ENCODE results near the gene RUNX3.
"Not testable (repeated sequence)": the region's sequence is repeated elsewhere in the genome, so short reads cannot be mapped to it uniquely, and the experiment has no call there.

Gene RUNX3

DNA sequence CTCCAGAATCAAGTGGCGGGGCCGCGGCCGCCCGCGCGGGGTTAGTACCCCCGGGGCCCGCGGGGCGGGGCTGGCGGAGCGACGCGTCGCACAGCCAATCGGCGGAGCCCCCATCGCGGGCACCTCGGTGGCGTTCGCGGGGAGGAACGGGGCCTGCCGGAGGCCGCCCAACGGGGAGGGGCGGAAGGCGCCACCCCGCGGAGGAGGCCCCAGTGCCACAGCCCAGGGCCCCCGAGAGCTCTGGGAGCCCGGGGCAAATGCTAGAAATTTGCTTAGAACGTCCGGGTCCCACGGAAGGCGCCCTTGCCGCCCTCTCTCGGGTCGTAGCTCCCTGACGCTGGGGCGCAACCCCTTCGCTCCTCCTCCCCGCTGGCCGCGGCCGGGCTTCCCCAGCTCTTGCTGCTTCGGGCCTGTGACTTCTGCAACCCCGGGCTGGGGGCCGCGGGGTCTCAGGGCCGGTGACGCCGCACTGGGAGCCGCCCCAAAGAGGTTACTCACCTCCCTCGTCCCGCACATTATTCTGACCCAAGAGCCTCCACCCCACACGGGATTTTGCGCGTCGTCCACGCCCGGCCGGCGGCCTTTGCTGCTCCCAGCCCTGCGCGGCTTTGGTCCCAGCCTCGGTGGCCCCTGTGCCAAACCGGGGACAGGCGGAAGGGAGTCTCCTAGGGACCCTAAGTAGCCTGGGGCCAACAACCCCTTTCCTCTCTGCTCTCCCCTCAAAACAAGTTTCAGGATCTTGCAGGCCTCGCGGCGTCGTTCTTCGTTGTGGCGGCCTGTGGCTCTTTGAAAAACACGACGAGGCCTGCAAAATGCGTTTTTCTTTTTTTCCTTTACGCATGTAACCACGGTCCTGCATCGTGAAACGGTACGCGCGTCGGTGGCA is at the start of gene RUNX3:
TSS of gene RUNX3 (minus strand) at position 17 of the 886 bp plus-strand sequence. CDS start 408 bp downstream, outside the sequence.
- peak within 1 kb of the TSS; percentile 66 for H3K4me3 ChIP-seq (ENCODE audit: low read depth, low read length)
- POLR2A ChIA-PET = interaction anchor here (0.8 kb wide), 1 partner anchor 18 kb away, joined by 3 read pairs; no protein-coding TSS in a partner anchor
- CTCF ChIA-PET = interaction anchor here (0.5 to 12.7 kb wide), 11 partner anchors 11 to 779 kb away, joined by 3 to 164 read pairs (median 4); no protein-coding TSS in a partner anchor
- DNase-seq (ENCODE audit: low read depth, low spot score) = no peak
- TF ChIP-seq, protein P1, sequence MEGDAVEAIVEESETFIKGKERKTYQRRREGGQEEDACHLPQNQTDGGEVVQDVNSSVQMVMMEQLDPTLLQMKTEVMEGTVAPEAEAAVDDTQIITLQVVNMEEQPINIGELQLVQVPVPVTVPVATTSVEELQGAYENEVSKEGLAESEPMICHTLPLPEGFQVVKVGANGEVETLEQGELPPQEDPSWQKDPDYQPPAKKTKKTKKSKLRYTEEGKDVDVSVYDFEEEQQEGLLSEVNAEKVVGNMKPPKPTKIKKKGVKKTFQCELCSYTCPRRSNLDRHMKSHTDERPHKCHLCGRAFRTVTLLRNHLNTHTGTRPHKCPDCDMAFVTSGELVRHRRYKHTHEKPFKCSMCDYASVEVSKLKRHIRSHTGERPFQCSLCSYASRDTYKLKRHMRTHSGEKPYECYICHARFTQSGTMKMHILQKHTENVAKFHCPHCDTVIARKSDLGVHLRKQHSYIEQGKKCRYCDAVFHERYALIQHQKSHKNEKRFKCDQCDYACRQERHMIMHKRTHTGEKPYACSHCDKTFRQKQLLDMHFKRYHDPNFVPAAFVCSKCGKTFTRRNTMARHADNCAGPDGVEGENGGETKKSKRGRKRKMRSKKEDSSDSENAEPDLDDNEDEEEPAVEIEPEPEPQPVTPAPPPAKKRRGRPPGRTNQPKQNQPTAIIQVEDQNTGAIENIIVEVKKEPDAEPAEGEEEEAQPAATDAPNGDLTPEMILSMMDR (IDR thresholded peaks at IDR 0.05; ENCODE audit: insufficient read depth, low read length, missing control alignments) = peak; percentile 28

DNA sequence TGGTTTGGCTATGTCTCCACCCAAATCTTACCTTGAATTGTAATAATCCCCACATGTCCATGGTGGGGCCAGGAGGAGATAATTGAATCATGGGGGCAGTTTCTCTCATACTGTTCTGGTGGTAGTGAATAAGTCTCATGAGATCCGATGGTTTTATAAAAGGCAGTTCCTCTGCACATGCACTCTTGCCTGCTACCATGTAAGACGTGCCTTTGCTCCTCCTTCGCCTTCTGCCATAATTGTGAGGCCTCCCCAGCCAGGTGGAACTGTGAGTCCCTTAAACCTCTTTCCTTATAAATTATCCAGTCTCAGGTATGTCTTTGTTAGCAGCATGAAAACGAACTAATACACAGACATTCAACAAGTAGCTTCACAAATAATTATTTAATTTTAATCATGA is 49.2 kb upstream of the RUNX3 start:
- H3K4me3 ChIP-seq (ENCODE audit: low read depth, low read length); DNase-seq (ENCODE audit: low read depth, low spot score); POLR2A ChIA-PET: not testable (repeated sequence)
- CTCF ChIA-PET = interaction anchor here (0.6 to 1.3 kb wide), 3 partner anchors 14 to 57 kb away, joined by 3 to 5 read pairs (median 3); no protein-coding TSS in a partner anchor

DNA sequence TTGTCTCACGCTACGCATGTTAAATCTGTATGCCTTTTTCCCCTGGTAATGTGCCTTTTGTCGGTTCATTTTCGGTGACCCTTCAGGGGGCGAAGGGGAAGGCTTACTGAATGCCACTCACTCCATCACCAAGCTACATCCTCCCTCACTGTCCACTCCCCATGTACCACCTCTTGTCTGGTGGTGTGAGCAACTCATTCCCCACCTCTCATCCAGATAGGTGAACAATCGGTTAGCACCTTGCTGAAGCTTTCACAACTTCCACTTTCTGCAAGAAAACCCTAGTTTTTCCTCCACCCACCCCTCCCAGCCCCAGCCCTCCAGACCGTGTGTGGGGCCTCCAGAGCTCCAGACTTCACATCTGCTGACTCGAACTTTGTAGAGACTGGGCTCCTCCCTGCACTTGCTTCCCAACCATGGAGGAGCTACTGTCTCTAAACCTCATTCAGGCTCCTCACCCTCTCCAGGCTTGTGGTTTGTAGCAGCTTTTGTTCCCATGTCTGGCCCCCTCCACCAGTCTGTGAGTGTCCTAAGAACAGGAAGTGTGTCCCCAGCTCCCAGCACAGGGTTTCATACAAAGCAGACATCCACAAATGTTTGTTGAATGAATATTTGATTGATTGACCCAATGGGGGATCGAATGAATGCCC is 48.4 kb upstream of the RUNX3 start:
- TF ChIP-seq, protein P1 (IDR thresholded peaks at IDR 0.05; ENCODE audit: insufficient read depth, low read length, missing control alignments) = no peak
- H3K4me3 ChIP-seq (ENCODE audit: low read depth, low read length) = no peak overlapping the region
- POLR2A ChIA-PET = no interaction called here
- no peak for DNase-seq (ENCODE audit: low read depth, low spot score)
- CTCF ChIA-PET = interaction anchor here (0.6 to 1.5 kb wide), 3 partner anchors 14 to 32 kb away, joined by 3 to 5 read pairs (median 3); no protein-coding TSS in a partner anchor

DNA sequence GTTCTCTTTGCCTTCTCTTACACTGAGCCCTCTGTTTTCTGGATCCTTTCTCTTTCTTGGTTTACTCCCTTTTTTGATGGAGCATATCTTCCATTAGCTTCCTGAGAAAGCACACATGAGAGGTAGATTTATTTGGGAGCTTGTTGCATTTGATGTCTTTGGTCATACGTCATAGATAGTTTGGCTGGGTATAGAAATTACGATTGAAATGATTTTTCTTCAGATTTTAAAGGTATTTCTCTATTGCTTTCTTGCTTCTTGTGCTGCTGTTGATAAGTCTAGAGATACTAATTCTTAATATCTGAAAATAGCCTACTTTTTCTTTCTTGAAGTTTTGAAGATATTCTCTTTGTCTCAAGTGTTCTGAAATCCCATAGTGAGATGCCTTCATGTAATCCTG is 45.3 kb upstream of the RUNX3 start:
- no peak for DNase-seq (ENCODE audit: low read depth, low spot score)
- no peak overlapping the region for H3K4me3 ChIP-seq (ENCODE audit: low read depth, low read length)
- ChIA-PET CTCF (no interaction called here), POLR2A (no interaction called here)
- TF ChIP-seq, protein P1 (IDR thresholded peaks at IDR 0.05; ENCODE audit: insufficient read depth, low read length, missing control alignments) = no peak

DNA sequence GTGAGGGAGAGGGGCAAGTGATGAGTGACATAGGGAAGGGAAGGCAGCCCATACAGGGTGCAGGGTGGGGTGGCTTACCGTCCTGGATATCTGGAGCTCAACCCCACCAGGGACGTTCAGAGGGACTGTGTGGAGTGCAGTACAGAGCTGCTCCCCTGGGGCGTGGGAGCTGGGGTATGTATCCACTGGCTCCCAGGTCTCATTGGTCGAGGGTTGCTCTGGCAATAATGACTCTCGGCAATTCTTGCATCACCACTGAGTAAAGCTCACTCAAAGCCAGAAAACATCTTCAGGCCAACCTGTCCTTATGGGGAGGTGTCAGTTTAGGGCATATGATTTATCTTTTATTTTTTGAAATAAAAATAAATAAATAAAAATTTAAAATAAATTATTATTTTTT is 43.2 kb upstream of the RUNX3 start:
- ChIA-PET POLR2A (no interaction called here), CTCF (interaction anchor here (0.8 to 1.3 kb wide), 2 partner anchors 14 to 231 kb away, joined by 3 read pairs; no protein-coding TSS in a partner anchor)
- no peak overlapping the region for H3K4me3 ChIP-seq (ENCODE audit: low read depth, low read length)
- TF ChIP-seq, protein P1 (IDR thresholded peaks at IDR 0.05; ENCODE audit: insufficient read depth, low read length, missing control alignments) = no peak
- no peak for DNase-seq (ENCODE audit: low read depth, low spot score)

DNA sequence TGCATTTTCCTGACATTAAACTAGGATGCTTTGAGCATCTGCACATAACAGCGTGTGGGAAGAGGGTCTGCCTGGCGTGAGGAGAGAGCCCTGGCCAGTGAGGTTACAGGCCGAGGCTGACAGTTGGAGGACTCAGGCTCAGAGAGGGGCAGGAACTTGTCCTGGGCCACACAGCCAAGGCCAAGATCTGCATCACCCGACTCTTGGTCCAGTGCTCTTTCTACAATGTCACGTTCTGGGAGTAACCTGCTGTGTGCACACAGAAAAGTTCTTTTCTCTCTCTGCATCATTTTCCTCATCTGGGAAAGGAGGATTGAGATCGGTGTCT is 42.8 kb upstream of the RUNX3 start:
- ChIA-PET POLR2A (no interaction called here), CTCF (no interaction called here)
- TF ChIP-seq, protein P1 (IDR thresholded peaks at IDR 0.05; ENCODE audit: insufficient read depth, low read length, missing control alignments) = no peak
- DNase-seq (ENCODE audit: low read depth, low spot score) = no peak
- no peak overlapping the region for H3K4me3 ChIP-seq (ENCODE audit: low read depth, low read length)
